K562 (cell line): Measurements from ENCODE around the gene NOSIP. TPM values are rescaled to one million over a fixed set of nuclear protein-coding genes. Genes with fewer than 3 reads are reported as not detected.
A peak's percentile ranks its signal among the peaks of the same experiment; 100 is the strongest.

Experiments used
- CTCF ChIP-seq, 3 experiments: IDR thresholded peaks in 2 of 3; conservative IDR thresholded peaks in 1 of 3; 2 replicates each; pipeline ENCODE4 v1.5.1; 2011 to 2012; ENCODE audit warnings: low read length in 3 of 3, mild to moderate bottlenecking in 3 of 3, control low read depth in 2 of 3, improper control_type of control experiment in 1 of 3, inconsistent platforms in 1 of 3, low read depth in 1 of 3, mixed read lengths in 1 of 3, moderate library complexity in 1 of 3; ENCODE audit not compliant: insufficient read depth in 2 of 3
- MAFK ChIP-seq: IDR thresholded peaks from 2 replicates; pipeline ENCODE4 v1.6.1; 2011; ENCODE audit warnings: low read length, improper control_type of control experiment
- RAD21 ChIP-seq, 2 experiments: fragments of 250-450 bp in 1 of 2; fragments of 450-650 bp in 1 of 2; sonication (Bioruptor Pico) in 1 of 2; formaldehyde crosslinking in 1 of 2; IDR thresholded peaks in 1 of 2; conservative IDR thresholded peaks in 1 of 2; 2 replicates each; pipeline versions ENCODE4 v1.4.0 to v1.8.0; 2020 to 2022; ENCODE audit warnings: mild to moderate bottlenecking in 2 of 2, moderate library complexity in 1 of 2
- TFAP4 ChIP-seq: sonication (generic); formaldehyde crosslinking; IDR thresholded peaks from 2 replicates; pipeline ENCODE4 v1.8.0; 2022; ENCODE audit warnings: missing genetic modification reagents, mild to moderate bottlenecking, moderate library complexity, borderline replicate concordance
- TGIF2 ChIP-seq: sonication (generic); formaldehyde crosslinking; IDR thresholded peaks from 2 replicates; pipeline ENCODE4 v1.8.1; 2022; ENCODE audit warnings: mild to moderate bottlenecking, missing genetic modification reagents, moderate library complexity
- ZNF316 ChIP-seq: fragments of 450-650 bp; IDR thresholded peaks from 2 replicates; pipeline ENCODE4 v1.6.1; 2016
- polyA plus RNA-seq, 8 experiments: library from polyadenylated mRNA; depleted of rRNA in 4 of 8; stranded (reverse) in 5 of 8; unstranded in 3 of 8; fragments of >200 nt; fragmentation: Nextera tagmentation in 2 of 8; fragmentation: Illumina TruSeq in 1 of 8; extraction: Ambion mirVana in 2 of 8; extraction: Trizol in 1 of 8; gene quantifications; 2 replicates each; pipeline versions ENCODE4 v1.2.1 to v1.2.3, GENCODE V29; 2011 to 2014; ENCODE audit warnings: inconsistent platforms in 1 of 8, missing spikeins in 1 of 8
- total RNA-seq, 7 experiments: library from RNA; depleted of rRNA in 6 of 7; stranded (reverse); fragments of >200 nt in 6 of 7; fragmentation: Illumina TruSeq in 2 of 7; extraction: Trizol in 2 of 7; gene quantifications; 2 replicates each; pipeline versions ENCODE4 v1.2.1 to v1.2.3, GENCODE V29; 2011 to 2021; ENCODE audit warnings: low replicate concordance in 1 of 7
- TF ChIP-seq, protein P1 (sequence below): fragments of 250-450 bp; sonication (Bioruptor Pico); IDR thresholded peaks from 2 replicates; pipeline ENCODE4 v1.9.0; 2021; ENCODE audit warnings: mild to moderate bottlenecking

NOSIP gene
- total and polyA plus RNA-seq, 9 of the 15 experiments (the other 6 are each of a cell fraction or from before 2014, with no cell fraction given), result 14.4 to 153 (median 79.9) TPM

DNA sequence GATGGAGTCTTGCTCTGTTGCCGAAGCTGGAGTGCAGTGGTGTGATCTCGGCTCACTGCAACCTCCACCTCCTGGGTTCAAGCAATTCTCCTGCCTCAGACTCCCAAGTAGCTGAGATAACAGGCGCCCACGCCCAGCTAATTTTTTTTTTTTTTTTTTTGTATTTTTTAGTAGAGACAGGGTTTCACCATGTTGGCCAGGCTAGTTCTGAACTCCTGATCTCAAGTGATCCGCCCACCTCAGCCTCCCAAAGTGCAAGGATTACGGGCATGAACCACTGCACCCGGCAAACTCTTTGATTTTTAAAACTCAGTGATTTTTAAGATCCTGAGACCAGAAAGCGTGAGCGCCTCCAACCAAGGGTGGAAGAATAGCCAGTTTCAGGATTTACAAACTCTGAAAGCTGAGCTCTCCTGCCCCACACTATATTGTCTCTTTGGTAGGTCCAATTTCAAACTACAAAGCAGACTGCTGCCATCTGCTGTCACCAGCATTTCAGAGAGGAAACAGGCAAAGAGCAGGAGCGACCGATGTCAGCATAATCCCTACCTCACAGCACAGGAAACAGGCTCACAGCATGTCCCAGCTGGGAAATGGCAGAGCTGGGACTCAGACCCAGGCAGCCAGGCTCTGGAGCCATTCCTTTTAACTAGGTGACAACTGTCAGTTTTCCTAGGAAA, 9.2 kb downstream of the NOSIP start (continued):
- TF ChIP-seq CTCF (IDR thresholded peaks at IDR 0.05 in 2 of 3, conservative IDR thresholded peaks at IDR 0.05 in 1 of 3; ENCODE audit: insufficient read depth in 2 of 3, low read depth in 1 of 3, low read length in 3 of 3) (peak; percentile 32 to 59 (median 49); a peak in 5 of 6 replicates), TFAP4 (CRISPR knock-in tag) (0 out of 2 replicates have a peak, but pooled peaks have one; percentile 22), RAD21 (CRISPR knock-in tag; conservative IDR thresholded peaks at IDR 0.05 in 1 of 2, IDR thresholded peaks at IDR 0.05 in 1 of 2) (peak in 1 of 2 experiments; percentile 41; a peak in 1 of 4 replicates), ZNF316 (peak; percentile 15; the same call in 1 of the 2 replicates), TGIF2 (CRISPR knock-in tag) (no peak), MAFK (peak; percentile 22; the same call in 1 of the 2 replicates)
- TF ChIP-seq, protein P1, sequence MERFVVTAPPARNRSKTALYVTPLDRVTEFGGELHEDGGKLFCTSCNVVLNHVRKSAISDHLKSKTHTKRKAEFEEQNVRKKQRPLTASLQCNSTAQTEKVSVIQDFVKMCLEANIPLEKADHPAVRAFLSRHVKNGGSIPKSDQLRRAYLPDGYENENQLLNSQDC, result no peak
